A549 (cell line): ENCODE results near the gene SMCO4.
"Not testable (repeated sequence)": the region's sequence is repeated elsewhere in the genome, so short reads cannot be mapped to it uniquely, and the experiment has no call there.

Experiments
- CHD2 ChIP-seq: fragments of 150-350 bp; IDR thresholded peaks from 2 replicates; pipeline ENCODE4 v1.6.1; 2014; ENCODE audit warnings: low read length; ENCODE audit not compliant: partially characterized antibody
- CTCF ChIP-seq: fragments of >200 bp; sonication (Bioruptor Twin); formaldehyde crosslinking; IDR thresholded peaks from 3 replicates; pipeline ENCODE4 v1.5.1; 2016
- EP300 ChIP-seq, 2 experiments: fragments of >200 bp; sonication (Bioruptor Twin); formaldehyde crosslinking; IDR thresholded peaks; 2 replicates in 1 of 2; 3 replicates in 1 of 2; pipeline ENCODE4 v1.6.1; 2016 to 2017
- PHF8 ChIP-seq: fragments of 200-600 bp; sonication (generic); IDR thresholded peaks from 2 replicates; pipeline ENCODE4 v1.6.1; 2016; ENCODE audit warnings: low read depth, mild to moderate bottlenecking, antibody characterized with exemption, moderate library complexity, borderline replicate concordance
- RAD21 ChIP-seq, 2 experiments: fragments of >200 bp in 1 of 2; sonication (Bioruptor Twin) in 1 of 2; formaldehyde crosslinking in 1 of 2; IDR thresholded peaks in 1 of 2; conservative IDR thresholded peaks in 1 of 2; 2 replicates in 1 of 2; 3 replicates in 1 of 2; pipeline ENCODE4 v1.6.1; 2012 to 2018; ENCODE audit warnings: inconsistent platforms in 1 of 2
- RARB ChIP-seq: fragments of 250-450 bp; sonication (Bioruptor Pico); IDR thresholded peaks from 2 replicates; pipeline ENCODE4 v1.8.0; 2021; ENCODE audit warnings: mild to moderate bottlenecking, moderate library complexity
- RCOR1 ChIP-seq: fragments of 150-350 bp; IDR thresholded peaks from 2 replicates; pipeline ENCODE4 v1.6.1; 2014; ENCODE audit warnings: antibody characterized with exemption, low read length, low read depth
- TF ChIP-seq, protein P1 (sequence below): IDR thresholded peaks from 2 replicates; pipeline ENCODE4 v1.6.1; 2012; ENCODE audit warnings: low read depth, borderline replicate concordance
- TF ChIP-seq, protein P2 (sequence below): fragments of 150-350 bp; IDR thresholded peaks from 2 replicates; pipeline ENCODE4 v1.6.1; 2014; ENCODE audit warnings: low read depth, mild to moderate bottlenecking, low read length
- TF ChIP-seq, protein P3 (sequence below): fragments of 200-600 bp; sonication (generic); IDR thresholded peaks from 2 replicates; pipeline ENCODE4 v1.6.1; 2016; ENCODE audit warnings: antibody characterized with exemption, mild to moderate bottlenecking, moderate library complexity

GRCh38 chr11:93535578-93535977, 7.6 kb downstream of the SMCO4 start:
- not testable (repeated sequence) for TF ChIP-seq CHD2; RAD21 (conservative IDR thresholded peaks at IDR 0.05 in 1 of 2, IDR thresholded peaks at IDR 0.05 in 1 of 2); CTCF; RARB (CRISPR knock-in tag); EP300 (IDR thresholded peaks at IDR 0.05); PHF8; RCOR1
- TF ChIP-seq, protein P1, sequence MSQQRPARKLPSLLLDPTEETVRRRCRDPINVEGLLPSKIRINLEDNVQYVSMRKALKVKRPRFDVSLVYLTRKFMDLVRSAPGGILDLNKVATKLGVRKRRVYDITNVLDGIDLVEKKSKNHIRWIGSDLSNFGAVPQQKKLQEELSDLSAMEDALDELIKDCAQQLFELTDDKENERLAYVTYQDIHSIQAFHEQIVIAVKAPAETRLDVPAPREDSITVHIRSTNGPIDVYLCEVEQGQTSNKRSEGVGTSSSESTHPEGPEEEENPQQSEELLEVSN = not testable (repeated sequence)
- TF ChIP-seq, protein P2, sequence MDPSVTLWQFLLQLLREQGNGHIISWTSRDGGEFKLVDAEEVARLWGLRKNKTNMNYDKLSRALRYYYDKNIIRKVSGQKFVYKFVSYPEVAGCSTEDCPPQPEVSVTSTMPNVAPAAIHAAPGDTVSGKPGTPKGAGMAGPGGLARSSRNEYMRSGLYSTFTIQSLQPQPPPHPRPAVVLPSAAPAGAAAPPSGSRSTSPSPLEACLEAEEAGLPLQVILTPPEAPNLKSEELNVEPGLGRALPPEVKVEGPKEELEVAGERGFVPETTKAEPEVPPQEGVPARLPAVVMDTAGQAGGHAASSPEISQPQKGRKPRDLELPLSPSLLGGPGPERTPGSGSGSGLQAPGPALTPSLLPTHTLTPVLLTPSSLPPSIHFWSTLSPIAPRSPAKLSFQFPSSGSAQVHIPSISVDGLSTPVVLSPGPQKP = not testable (repeated sequence)
- TF ChIP-seq, protein P3, sequence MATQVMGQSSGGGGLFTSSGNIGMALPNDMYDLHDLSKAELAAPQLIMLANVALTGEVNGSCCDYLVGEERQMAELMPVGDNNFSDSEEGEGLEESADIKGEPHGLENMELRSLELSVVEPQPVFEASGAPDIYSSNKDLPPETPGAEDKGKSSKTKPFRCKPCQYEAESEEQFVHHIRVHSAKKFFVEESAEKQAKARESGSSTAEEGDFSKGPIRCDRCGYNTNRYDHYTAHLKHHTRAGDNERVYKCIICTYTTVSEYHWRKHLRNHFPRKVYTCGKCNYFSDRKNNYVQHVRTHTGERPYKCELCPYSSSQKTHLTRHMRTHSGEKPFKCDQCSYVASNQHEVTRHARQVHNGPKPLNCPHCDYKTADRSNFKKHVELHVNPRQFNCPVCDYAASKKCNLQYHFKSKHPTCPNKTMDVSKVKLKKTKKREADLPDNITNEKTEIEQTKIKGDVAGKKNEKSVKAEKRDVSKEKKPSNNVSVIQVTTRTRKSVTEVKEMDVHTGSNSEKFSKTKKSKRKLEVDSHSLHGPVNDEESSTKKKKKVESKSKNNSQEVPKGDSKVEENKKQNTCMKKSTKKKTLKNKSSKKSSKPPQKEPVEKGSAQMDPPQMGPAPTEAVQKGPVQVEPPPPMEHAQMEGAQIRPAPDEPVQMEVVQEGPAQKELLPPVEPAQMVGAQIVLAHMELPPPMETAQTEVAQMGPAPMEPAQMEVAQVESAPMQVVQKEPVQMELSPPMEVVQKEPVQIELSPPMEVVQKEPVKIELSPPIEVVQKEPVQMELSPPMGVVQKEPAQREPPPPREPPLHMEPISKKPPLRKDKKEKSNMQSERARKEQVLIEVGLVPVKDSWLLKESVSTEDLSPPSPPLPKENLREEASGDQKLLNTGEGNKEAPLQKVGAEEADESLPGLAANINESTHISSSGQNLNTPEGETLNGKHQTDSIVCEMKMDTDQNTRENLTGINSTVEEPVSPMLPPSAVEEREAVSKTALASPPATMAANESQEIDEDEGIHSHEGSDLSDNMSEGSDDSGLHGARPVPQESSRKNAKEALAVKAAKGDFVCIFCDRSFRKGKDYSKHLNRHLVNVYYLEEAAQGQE = not testable (repeated sequence)
